GM23248 (cell line): ENCODE results near the gene SOCS2. TPM values are rescaled to one million over a fixed set of nuclear protein-coding genes. Genes with fewer than 3 reads are reported as not detected.

Experiments used
- DNase-seq: peaks from one replicate; pipeline ENCODE4 v3.0.0-alpha.2; 2015
- H2AFZ ChIP-seq: fragments of 200-600 bp; sonication (generic); 2 replicates; pipeline ENCODE4 v1.6.1; 2016; ENCODE audit warnings: antibody characterized with exemption
- H3F3A ChIP-seq: fragments of 200-600 bp; sonication (generic); 2 replicates; pipeline ENCODE4 v1.6.1; 2016; ENCODE audit warnings: mild to moderate bottlenecking, antibody characterized with exemption, mixed run types; ENCODE audit not compliant: insufficient read depth
- H3K27ac ChIP-seq: fragments of 200-600 bp; sonication (generic); 2 replicates; pipeline ENCODE4 v1.5.1; 2016; ENCODE audit warnings: mild to moderate bottlenecking
- H3K27me3 ChIP-seq: fragments of 200-600 bp; sonication (generic); replicated peaks from 2 replicates; pipeline ENCODE4 v1.6.1; 2016; ENCODE audit warnings: mild to moderate bottlenecking; ENCODE audit not compliant: insufficient read depth
- H3K36me3 ChIP-seq: fragments of 200-600 bp; sonication (generic); 2 replicates; pipeline ENCODE4 v1.6.1; 2016; ENCODE audit warnings: low read depth, mild to moderate bottlenecking
- H3K4me1 ChIP-seq: fragments of 200-600 bp; sonication (generic); 2 replicates; pipeline ENCODE4 v1.6.1; 2016; ENCODE audit warnings: mild to moderate bottlenecking; ENCODE audit not compliant: insufficient read depth
- H3K4me2 ChIP-seq: fragments of 200-600 bp; sonication (generic); one replicate; pipeline ENCODE4 v1.6.1; 2016; ENCODE audit warnings: mild to moderate bottlenecking; ENCODE audit not compliant: unreplicated experiment
- H3K4me3 ChIP-seq: fragments of 200-600 bp; sonication (generic); 2 replicates; pipeline ENCODE4 v1.5.1; 2016; ENCODE audit warnings: mild to moderate bottlenecking
- H3K79me2 ChIP-seq: fragments of 200-600 bp; sonication (generic); 2 replicates; pipeline ENCODE4 v1.6.1; 2016; ENCODE audit warnings: mild to moderate bottlenecking; ENCODE audit not compliant: insufficient read depth
- H3K9ac ChIP-seq: fragments of 200-600 bp; sonication (generic); 2 replicates; pipeline ENCODE4 v1.6.1; 2016; ENCODE audit warnings: mild to moderate bottlenecking
- H3K9me2 ChIP-seq: fragments of 200-600 bp; sonication (generic); 2 replicates; pipeline ENCODE4 v1.6.1; 2016; ENCODE audit warnings: mixed run types, mild to moderate bottlenecking, moderate library complexity; ENCODE audit not compliant: insufficient read depth
- H3K9me3 ChIP-seq: fragments of 200-600 bp; sonication (generic); one replicate; pipeline ENCODE4 v1.6.1; 2017; ENCODE audit warnings: low read depth
- H4K20me1 ChIP-seq: fragments of 200-600 bp; sonication (generic); 2 replicates; pipeline ENCODE4 v1.6.0; 2016; ENCODE audit not compliant: insufficient read depth
- EZH2 ChIP-seq: fragments of 200-600 bp; sonication (generic); IDR thresholded peaks from 2 replicates; pipeline ENCODE4 v1.6.1; 2018; ENCODE audit warnings: antibody characterized with exemption, mild to moderate bottlenecking; ENCODE audit not compliant: insufficient read depth, poor library complexity, severe bottlenecking
- EZH2phosphoT487 ChIP-seq: fragments of 200-600 bp; sonication (generic); IDR thresholded peaks from 2 replicates; pipeline ENCODE4 v1.6.1; 2018; ENCODE audit warnings: antibody characterized with exemption, moderate library complexity, mild to moderate bottlenecking, low read depth; ENCODE audit not compliant: insufficient read depth
- WGBS, 2 experiments: methylation state at CpG; one replicate each; pipeline ENCODE4 v1.1.6; 2015 to 2017; ENCODE audit warnings: low lambda C conversion rate in 2 of 2, low coverage in 1 of 2; ENCODE audit errors: missing lambda C conversion rate in 2 of 2; 5-methylcytosine and 5-hydroxymethylcytosine counted together
- in situ Hi-C: fragments of 300-500 bp; cut with MboI; formaldehyde crosslinking; loops from 2 replicates; pipeline ENCODE4 v1.15.0; 2020
- polyA plus RNA-seq: library from polyadenylated mRNA; unstranded; fragments of >200 nt; fragmentation: Nextera tagmentation; extraction: Ambion mirVana; gene quantifications from 2 replicates; pipeline ENCODE4 v1.2.1, GENCODE V29; 2016
- total RNA-seq: library from RNA; depleted of rRNA; stranded (reverse); fragments of >200 nt; shearing (Covaris generic); gene quantifications from 2 replicates; pipeline ENCODE4 v1.2.3, GENCODE V29; 2014

Gene SOCS2
- total and polyA plus RNA-seq, 2 experiments from 2014 or later: 52.4 to 72.6 TPM

- Histone ChIP-seq H3F3A (no peaks in the 10 kb centered on the region), H3K36me3 (no peaks in the 10 kb centered on the region), H3K27ac (no peak overlapping the region), H3K4me2 (no peak overlapping the region), H4K20me1 (no peaks in the 10 kb centered on the region), H2AFZ (no peak overlapping the region), H3K4me3 (no peak overlapping the region), H3K27me3 (no peaks in the 10 kb centered on the region), H3K9ac (no peak overlapping the region), H3K9me2 (no peaks in the 10 kb centered on the region), H3K79me2 (no peaks in the 10 kb centered on the region), H3K4me1 (0 out of 2 replicates have a peak, but pooled peaks cover 3% of the 10 kb centered on the region), H3K9me3 (no peaks in the 10 kb centered on the region)
- 95 to 97% methylated on average over 3 of the region's 3 CpGs for WGBS, 2 experiments
- in situ Hi-C loops: no loop called here
- TF ChIP-seq EZH2 (no peak), EZH2phosphoT487 (no peak)
- DNase-seq: no peak
Measured at GRCh38 chr12:93599192-93599591, 26.7 kb downstream of the SOCS2 start.

- WGBS, 2 experiments: 95 to 96% methylated on average over 2 of the region's 2 CpGs
- no peak for DNase-seq
- TF ChIP-seq EZH2phosphoT487 (no peak), EZH2 (no peak)
Measured at GRCh38 chr12:93601591-93601990, 29.1 kb downstream of the SOCS2 start.

GRCh38 chr12:93602897-93603668, 30.6 kb downstream of the SOCS2 start:
- H3K27me3 ChIP-seq: no peaks in the 10 kb centered on the region
- no peaks in the 10 kb centered on the region for H3K4me1 ChIP-seq
- H3K9me3 ChIP-seq: no peaks in the 10 kb centered on the region
- in situ Hi-C loops: no loop called here
- H4K20me1 ChIP-seq: no peaks in the 10 kb centered on the region
- H3K79me2 ChIP-seq: no peaks in the 10 kb centered on the region
- no peaks in the 10 kb centered on the region for H3K9me2 ChIP-seq
- DNase-seq: no peak
- no peak overlapping the region for H3K4me2 ChIP-seq
- H3F3A ChIP-seq: no peaks in the 10 kb centered on the region
- H3K9ac ChIP-seq: no peak overlapping the region
- H2AFZ ChIP-seq: no peak overlapping the region
- H3K27ac ChIP-seq: no peak overlapping the region
- TF ChIP-seq EZH2 (no peak), EZH2phosphoT487 (no peak)
- 89 to 93% methylated on average over 8 of the region's 8 CpGs for WGBS, 2 experiments
- no peaks in the 10 kb centered on the region for H3K36me3 ChIP-seq
- H3K4me3 ChIP-seq: no peak overlapping the region

More at GRCh38 chr12:93601591-93601990, 29.1 kb downstream of the SOCS2 start:
- no peaks in the 10 kb centered on the region for H3K79me2 ChIP-seq
- no peak overlapping the region for H3K4me3 ChIP-seq
- no peaks in the 10 kb centered on the region for H3K9me3 ChIP-seq
- no peaks in the 10 kb centered on the region for H3K36me3 ChIP-seq
- H2AFZ ChIP-seq: no peak overlapping the region
- H3K27ac ChIP-seq: no peak overlapping the region
- H3K4me2 ChIP-seq: no peak overlapping the region
- no peaks in the 10 kb centered on the region for H4K20me1 ChIP-seq
- no peaks in the 10 kb centered on the region for H3F3A ChIP-seq
- no peaks in the 10 kb centered on the region for H3K4me1 ChIP-seq
- in situ Hi-C loops: no loop called here
- no peaks in the 10 kb centered on the region for H3K27me3 ChIP-seq
- no peaks in the 10 kb centered on the region for H3K9me2 ChIP-seq
- H3K9ac ChIP-seq: no peak overlapping the region

GRCh38 chr12:93603762-93604161, 31.3 kb downstream of the SOCS2 start:
- TF ChIP-seq EZH2 (no peak), EZH2phosphoT487 (no peak)
- Histone ChIP-seq H3K27ac (no peak overlapping the region), H3K79me2 (no peaks in the 10 kb centered on the region), H2AFZ (no peak overlapping the region), H3K9me3 (no peaks in the 10 kb centered on the region), H3K4me1 (no peaks in the 10 kb centered on the region), H3K9ac (no peak overlapping the region), H3K36me3 (no peaks in the 10 kb centered on the region), H4K20me1 (no peaks in the 10 kb centered on the region), H3K9me2 (no peaks in the 10 kb centered on the region), H3K4me2 (no peak overlapping the region), H3F3A (no peaks in the 10 kb centered on the region), H3K4me3 (no peak overlapping the region), H3K27me3 (no peaks in the 10 kb centered on the region)
- in situ Hi-C loops: no loop called here
- WGBS, 2 experiments: 83% methylated on average over 4 of the region's 4 CpGs
- DNase-seq: no peak
